ENCODE data around the gene EBLN2. TPM values are rescaled to one million over a fixed set of nuclear protein-coding genes. Genes with fewer than 3 reads are reported as not detected.
"Not testable (repeated sequence)": the region's sequence is repeated elsewhere in the genome, so short reads cannot be mapped to it uniquely, and the experiment has no call there.

Gene EBLN2
- total and polyA plus RNA-seq, 9 donors, result 1.1 to 16.4 (median 5.1) TPM

- 72 to 79% (median 74%) methylated on average over 1 of the region's 1 CpG for WGBS, 3 donors
- Histone ChIP-seq H3K9me3 (no peaks in the 10 kb centered on the region), H3K27me3 (no peaks in the 10 kb centered on the region), H3K27ac (no peak overlapping the region), H3K36me3 (no peaks in the 10 kb centered on the region), H3K4me1 (ENCODE audit: insufficient read depth) (peaks cover 4% of the 10 kb centered on the region), H3K4me3 (no peak overlapping the region)
- no peak for DNase-seq
- intact Hi-C loops (cut with DNase I), result no loop called here
- TF ChIP-seq POLR2A (IDR thresholded peaks at IDR 0.05), result no peak
- TF ChIP-seq EP300 (IDR thresholded peaks at IDR 0.05), result no peak
- TF ChIP-seq CTCF (IDR thresholded peaks at IDR 0.05), result no peak
Observed at GRCh38 chr3:73060302-73060723, 1.1 kb upstream of the EBLN2 start.

- H3K36me3 ChIP-seq; intact Hi-C loops (cut with DNase I); DNase-seq; H3K27me3 ChIP-seq; H3K4me3 ChIP-seq; H3K4me1 ChIP-seq (ENCODE audit: insufficient read depth); H3K9me3 ChIP-seq; H3K27ac ChIP-seq: not testable (repeated sequence)
Observed at GRCh38 chr3:73066243-73066642, 4.8 kb downstream of the EBLN2 start.

- Histone ChIP-seq H3K4me3 (no peak overlapping the region), H3K27me3 (no peaks in the 10 kb centered on the region), H3K27ac (no peak overlapping the region), H3K9me3 (no peaks in the 10 kb centered on the region), H3K4me1 (ENCODE audit: insufficient read depth) (peaks cover 4% of the 10 kb centered on the region), H3K36me3 (no peaks in the 10 kb centered on the region)
- intact Hi-C loops (cut with DNase I), result no loop called here
- DNase-seq, result no peak
- TF ChIP-seq CTCF (IDR thresholded peaks at IDR 0.05) (no peak), EP300 (IDR thresholded peaks at IDR 0.05) (no peak), POLR2A (IDR thresholded peaks at IDR 0.05) (no peak)
- 53 to 70% (median 60%) methylated on average over 3 of the region's 3 CpGs for WGBS, 3 donors
Observed at GRCh38 chr3:73068419-73068818, 7.0 kb downstream of the EBLN2 start.

- no peak for TF ChIP-seq EP300 (IDR thresholded peaks at IDR 0.05)
- no peak for TF ChIP-seq POLR2A (IDR thresholded peaks at IDR 0.05)
- TF ChIP-seq CTCF (IDR thresholded peaks at IDR 0.05), result no peak
- Histone ChIP-seq H3K27me3 (no peaks in the 10 kb centered on the region), H3K4me1 (ENCODE audit: insufficient read depth) (peaks cover 4% of the 10 kb centered on the region), H3K9me3 (no peaks in the 10 kb centered on the region), H3K36me3 (no peaks in the 10 kb centered on the region), H3K27ac (no peak overlapping the region), H3K4me3 (no peak overlapping the region)
- DNase-seq, result no peak
- WGBS, 3 donors, result 89 to 95% (median 93%) methylated on average over 5 of the region's 5 CpGs
- intact Hi-C loops (cut with DNase I), result no loop called here
Observed at GRCh38 chr3:73069187-73069586, 7.7 kb downstream of the EBLN2 start.

GRCh38 chr3:73069775-73070444 is 8.5 kb downstream of the EBLN2 start:
- intact Hi-C loops (cut with DNase I), result loop anchor here in 1 of 4 donors (10.0 kb wide), 2 partner anchors 125 to 225 kb away; partner anchors contain the start of gene SHQ1
- Histone ChIP-seq H3K27me3 (no peaks in the 10 kb centered on the region), H3K4me3 (no peak overlapping the region), H3K27ac (no peak overlapping the region), H3K9me3 (no peaks in the 10 kb centered on the region), H3K36me3 (no peaks in the 10 kb centered on the region), H3K4me1 (ENCODE audit: insufficient read depth) (peaks cover 4% of the 10 kb centered on the region)
- 81 to 86% (median 82%) methylated on average over 14 of the region's 14 CpGs for WGBS, 3 donors
- no peak for DNase-seq
- TF ChIP-seq CTCF (IDR thresholded peaks at IDR 0.05) (no peak), POLR2A (IDR thresholded peaks at IDR 0.05) (no peak), EP300 (IDR thresholded peaks at IDR 0.05) (no peak)

Measured in ovary (tissue), 9 donors.